HG03045 (cell line): ENCODE data around the gene ANKRD66.
"Not testable (repeated sequence)": the region's sequence is repeated elsewhere in the genome, so short reads cannot be mapped to it uniquely, and the experiment has no call there.

ENCODE experiments used
- ATAC-seq: cut with Tn5 transposase; IDR thresholded peaks from one replicate; pipeline ENCODE4 v1.9.1; 2021; ENCODE audit warnings: mild to moderate bottlenecking, moderate library complexity; ENCODE audit not compliant: unreplicated experiment

Gene ANKRD66

GRCh38 chr6:46751658-46752057 is 4.9 kb downstream of the ANKRD66 start:
- no peak for ATAC-seq

DNA sequence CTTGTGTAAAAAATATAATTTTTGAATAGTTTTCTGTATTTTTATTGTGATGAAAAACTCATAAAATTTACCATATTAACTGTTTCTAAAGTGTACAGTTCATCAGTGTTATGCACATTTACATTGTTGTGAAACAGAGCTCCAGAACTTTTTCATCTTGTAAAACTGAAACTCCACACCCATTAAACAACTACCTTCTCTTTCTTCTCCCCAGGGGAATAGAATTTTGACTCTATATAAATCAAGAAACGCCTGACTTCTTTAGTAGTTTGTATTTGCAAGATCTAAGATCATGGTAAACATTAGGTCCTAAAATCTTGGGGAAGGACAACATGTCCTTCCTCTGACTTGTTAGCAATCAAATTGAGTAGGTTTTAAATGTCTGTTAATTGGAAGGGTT is 9.1 kb downstream of the ANKRD66 start:
- ATAC-seq: no peak

DNA sequence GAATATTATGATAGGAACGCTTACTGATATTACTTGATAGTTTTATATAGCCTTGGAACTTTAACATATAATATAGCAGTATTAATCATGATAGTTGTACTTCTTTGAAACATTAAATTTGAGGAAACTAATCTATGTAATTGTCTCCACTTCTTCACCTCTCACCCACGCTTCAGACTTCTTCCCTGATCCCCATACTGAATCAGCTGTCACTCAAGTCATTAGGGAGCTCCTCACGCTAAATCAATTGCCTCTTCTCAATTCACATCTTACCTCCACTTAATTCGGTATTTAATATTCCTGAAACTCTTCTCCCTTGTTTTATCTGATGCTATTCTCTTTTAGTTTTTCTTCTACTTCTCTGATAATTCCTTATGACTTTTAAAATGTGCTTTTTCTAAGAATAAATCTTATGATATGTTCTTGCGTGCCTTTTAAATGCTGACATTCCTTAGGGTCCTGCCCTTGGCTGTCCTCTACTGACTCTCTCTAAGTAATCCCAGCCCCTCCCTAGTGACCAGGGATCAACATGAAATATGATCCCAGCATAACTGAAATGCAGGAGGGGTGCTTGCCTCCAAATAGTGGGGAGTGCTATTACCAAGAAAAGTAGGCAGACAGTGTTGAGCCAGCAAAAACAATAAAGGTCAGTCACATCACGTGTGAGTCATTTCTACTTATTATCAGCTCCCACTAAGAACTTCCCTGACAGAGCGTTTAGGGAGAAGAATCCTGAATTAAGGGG is 9.9 kb downstream of the ANKRD66 start:
- no peak for ATAC-seq

DNA sequence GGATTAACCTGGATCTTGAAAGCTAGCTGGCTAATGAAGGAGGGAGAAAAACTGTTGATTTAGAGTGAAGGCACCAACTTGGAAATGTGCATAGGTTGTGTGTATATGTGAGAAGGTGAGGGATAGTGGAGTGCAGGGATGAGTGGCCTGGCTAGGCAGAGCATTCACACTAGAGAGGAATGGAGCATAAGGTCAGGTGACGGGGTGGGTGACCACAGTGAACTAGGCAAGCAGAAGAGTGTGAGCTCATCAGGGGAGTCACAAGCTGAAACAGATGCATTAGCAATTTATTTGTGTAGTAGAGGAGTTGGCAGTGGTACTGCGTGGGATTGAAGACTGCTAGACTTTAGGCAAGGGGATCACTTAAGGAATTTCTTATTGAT is 10.5 kb downstream of the ANKRD66 start:
- no peak for ATAC-seq

DNA sequence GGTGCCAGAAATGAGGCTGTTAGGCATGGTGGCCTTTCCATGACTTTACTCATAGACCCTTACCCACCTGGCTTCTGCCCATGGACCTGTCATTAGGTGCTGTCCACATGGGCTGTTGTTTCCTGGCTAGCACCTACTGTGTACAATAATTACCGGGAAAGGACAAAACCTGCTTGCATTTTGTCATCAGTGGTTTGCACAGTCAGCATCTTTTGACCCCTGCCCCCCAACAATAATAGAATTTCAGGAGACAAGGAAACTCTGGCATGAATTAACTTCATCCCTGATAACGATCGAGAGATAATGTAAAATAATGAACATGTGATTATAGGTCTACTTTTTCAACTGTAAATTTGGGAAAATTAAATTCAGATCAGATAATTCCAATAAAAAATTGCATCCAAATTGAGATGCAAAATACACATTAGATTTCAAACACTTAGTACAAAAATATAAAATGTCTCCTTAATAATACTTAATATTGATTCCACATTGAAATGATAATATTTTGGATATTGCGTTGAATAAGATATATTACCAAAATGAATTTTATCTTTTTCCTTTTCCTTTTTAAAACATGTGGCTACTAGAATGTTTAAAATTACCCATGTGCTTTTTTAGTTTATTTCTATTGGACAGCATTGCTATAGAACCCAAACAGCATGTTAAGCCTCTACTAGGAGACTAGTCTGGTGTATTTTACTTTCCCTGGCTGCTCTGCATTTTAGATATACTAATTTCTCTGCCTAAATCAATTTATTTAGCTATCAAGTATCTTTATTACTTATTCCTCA is 12.4 kb downstream of the ANKRD66 start:
- no peak for ATAC-seq

DNA sequence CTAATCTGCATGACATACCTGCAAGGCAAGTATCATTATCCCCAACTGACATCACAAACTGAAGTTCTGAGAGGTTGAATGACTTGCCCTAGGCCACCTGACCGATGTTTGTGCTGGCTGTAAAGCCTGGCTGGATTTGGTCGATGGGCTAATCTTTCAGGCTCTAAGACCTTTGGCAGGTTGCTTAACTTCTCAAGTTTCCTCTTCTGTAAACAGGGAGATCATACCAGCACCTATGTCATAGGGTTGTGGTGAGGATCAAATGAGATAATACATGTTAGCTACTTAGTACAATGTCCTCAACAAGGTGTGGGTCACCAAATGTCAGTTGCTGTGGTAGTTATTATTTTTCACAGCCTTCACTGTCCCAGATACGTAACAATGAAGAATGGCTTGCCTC is 14.2 kb downstream of the ANKRD66 start:
- no peak for ATAC-seq

DNA sequence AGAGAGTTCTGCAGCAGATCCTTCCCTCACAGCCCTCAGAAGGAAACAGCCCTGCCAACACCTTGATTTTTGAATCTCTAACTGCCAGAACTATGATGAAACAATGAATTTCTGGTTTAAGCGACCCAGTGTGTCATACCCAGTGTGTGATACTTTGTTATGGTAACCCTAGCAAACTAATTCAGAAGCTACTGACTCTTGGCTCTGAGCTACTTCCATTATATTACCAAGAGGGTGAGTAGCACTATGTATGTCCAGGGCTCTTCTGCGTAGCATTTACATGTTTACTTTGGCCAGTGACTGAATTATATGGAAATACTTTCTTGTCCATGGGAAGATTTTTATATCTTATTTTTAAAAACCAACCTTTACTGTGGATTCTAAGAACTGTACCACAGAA is 16.7 kb downstream of the ANKRD66 start:
- ATAC-seq: no peak

GRCh38 chr6:46764280-46764679 is 17.5 kb downstream of the ANKRD66 start:
- not testable (repeated sequence) for ATAC-seq

GRCh38 chr6:46764961-46765360 is 18.2 kb downstream of the ANKRD66 start:
- no peak for ATAC-seq

DNA sequence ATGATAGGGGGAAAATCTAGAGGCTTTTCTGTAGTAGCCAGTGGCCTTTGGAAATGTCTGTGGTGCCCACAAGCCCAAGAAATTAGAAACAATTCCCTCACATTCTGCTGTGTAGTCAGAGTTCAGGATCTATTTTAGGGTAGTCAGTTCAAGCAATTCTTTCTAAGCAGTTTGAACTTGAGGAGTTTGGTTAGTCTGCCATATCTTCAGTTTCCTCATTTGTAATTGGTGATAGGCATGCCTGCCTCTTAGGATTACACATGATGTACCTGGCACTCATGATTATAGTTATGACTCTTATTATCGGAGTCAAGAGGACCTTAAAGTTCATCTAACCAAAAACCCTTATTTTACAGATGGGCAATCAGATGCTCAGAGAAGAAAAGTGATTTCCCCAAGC is 25.3 kb downstream of the ANKRD66 start:
- ATAC-seq: no peak

GRCh38 chr6:46772762-46773161 is 26.0 kb downstream of the ANKRD66 start:
- peak; percentile 69 for ATAC-seq

DNA sequence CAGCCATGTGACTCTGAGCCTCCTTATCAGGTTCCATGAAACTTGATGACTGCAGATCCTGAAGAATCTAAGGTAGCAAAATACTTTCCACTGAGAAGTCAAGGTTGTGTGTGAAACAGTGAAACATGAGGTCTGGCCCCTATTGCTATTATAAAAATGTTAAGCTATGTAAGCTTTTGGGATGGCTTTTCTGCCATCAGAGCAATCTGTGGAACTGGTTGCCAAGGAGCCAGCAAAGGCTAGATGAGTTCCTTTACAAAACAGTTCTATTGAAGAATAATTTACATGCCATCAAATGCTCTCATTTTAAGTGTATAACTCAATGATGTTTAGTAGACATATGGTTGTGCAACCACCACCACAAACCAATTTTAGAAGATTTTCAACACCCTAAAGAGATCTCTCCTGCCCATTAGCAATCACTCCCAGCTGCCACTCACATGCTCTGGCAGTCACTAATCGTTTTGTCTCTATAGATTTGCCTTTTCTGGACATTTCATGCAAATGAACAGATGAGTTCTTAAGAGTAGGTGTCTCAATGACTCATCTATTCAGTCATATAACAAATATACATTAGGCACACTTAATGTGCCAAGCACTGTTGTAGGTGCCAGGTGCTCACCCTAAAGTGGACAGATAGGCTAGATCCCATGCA is 26.6 kb downstream of the ANKRD66 start:
- no peak for ATAC-seq

DNA sequence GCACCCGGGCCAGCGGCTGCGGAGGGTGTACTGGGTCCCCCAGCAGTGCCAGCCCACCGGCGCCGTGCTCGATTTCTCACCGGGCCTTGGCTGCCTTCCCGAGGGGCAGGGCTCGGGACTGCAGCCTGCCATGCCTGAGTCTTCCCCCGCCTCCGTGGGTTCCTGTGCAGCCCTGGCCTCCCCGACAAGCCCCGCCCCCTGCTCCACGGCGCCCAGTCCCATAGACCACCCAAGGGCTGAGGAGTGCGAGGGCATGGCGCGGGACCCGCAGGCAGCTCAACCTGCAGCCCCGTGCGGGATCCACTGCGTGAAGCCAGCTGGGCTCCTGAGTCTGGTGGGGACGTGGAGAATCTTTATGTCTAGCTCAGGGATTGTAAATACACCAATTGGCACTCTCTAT is 28.0 kb downstream of the ANKRD66 start:
- not testable (repeated sequence) for ATAC-seq

DNA sequence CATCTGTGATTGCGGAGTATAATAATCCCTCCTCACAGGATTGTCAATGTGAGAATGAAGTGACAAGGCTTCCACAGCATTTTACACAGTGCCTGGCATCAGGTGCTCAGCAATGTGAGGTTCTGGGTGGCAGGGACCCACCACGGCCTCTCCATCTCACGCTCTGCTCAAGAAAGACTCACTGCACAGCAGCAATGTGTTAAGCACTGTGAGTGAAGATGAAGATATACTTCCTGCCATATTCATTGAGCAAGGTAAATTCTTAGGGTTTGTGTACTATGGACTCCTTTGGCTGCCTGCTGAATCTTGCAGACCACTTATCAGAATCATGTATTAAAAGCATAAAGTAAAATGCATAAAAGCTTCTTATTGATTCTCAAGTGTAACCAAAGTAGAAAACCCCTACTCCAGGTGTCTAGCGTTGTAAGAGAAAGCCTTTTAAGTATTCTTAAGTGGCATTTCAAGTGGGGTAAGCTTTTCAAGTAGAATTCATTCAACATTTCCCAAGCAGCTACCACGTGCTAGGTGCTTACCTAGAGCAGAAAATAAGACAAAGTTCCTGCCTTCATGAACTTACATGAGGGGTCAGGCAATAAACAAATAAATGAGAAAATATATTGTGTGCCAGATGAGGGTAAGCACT is 29.5 kb downstream of the ANKRD66 start:
- ATAC-seq: no peak

- ATAC-seq: no peak
These were observed 31.0 kb downstream of the ANKRD66 start for GRCh38 chr6:46777476-46778346.

DNA sequence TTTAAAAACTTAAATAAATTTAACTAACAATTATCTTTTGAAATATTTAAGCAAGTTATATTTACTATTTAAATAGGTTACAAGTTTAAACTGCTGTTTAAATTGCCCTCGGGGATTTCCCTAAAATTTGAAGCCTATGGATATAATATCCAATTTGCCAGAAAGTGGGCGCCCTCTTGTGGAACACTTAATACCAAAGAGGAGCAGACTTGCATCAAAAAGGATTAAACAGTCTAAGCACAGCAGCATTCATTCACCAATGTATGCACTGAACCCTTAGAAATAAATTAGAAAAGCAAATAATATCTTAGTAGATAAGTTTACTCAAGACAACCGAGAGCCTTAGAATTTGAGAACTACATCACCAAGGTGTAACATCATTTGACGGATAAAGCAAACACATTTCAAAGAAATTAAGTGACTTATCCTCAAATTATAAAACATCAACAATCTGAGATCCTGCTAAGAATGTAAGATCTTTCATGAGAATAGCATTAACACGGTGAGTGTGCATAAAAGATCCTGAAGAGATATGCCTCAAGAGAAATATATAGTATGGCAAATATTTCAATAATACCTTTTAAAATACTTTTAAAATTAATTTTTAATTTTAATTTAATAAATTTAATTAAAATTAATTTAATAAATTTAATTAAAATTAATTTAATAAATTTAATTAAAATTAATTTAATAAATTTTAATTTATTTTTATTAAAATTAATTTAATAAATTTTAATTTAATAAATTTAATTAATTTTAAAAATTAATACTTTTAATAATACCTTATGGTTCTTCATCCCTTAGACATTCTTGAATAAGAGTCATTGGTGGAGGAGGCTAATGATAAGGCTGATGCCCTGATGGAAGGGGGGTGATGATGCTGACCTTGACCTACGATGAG is 35.0 kb downstream of the ANKRD66 start:
- no peak for ATAC-seq

- no peak for ATAC-seq
These were observed 37.8 kb downstream of the ANKRD66 start for GRCh38 chr6:46784535-46784934.

DNA sequence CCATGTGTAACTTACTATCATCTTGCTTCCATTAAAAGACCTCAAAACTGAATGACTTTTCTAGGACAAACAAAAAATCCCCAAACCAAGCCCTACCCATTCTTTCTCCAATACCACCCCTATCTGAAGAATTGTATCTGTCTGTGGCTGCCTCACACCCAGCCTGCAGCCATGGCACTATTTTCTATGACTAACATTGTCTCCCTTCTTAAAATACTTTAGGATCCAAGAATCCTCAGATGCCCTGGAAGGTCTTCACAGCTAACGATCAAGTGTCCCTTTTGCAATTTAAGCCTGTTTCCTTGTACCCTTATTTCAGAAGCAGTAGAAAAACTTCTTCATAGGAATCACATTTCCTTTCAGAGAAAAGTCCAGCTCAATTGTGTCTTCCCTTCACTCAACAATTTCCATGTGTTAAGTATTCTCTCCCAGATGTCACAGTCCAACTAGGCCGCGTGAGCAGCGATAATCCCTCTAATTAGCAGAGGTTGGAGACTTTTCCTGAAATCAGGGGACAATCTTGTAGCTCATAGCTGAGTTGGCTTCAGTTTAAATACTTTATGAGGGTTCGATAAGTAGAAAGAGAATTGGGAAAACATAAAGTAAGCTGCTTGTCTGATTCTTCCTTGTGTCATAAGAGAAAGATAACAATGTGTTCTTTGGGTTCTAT is 41.3 kb downstream of the ANKRD66 start:
- no peak for ATAC-seq

GRCh38 chr6:46788791-46789190 is 42.1 kb downstream of the ANKRD66 start:
- no peak for ATAC-seq
